OCI-LY3 (cell line): ENCODE measurements around the gene CALM1.

Experiments used
- H2AFZ ChIP-seq: fragments of 200-600, 300-600 bp; shearing (Covaris generic); 2 replicates; pipeline ENCODE4 v1.6.0; 2014; ENCODE audit warnings: antibody characterized with exemption, low read depth, low read length
- H3K27ac ChIP-seq: fragments of 200-600, 300-600 bp; sonication (generic); 2 replicates; pipeline ENCODE4 v1.5.1; 2014; ENCODE audit warnings: mild to moderate bottlenecking, low read length, moderate library complexity, mixed read lengths
- H3K27me3 ChIP-seq: fragments of 200-600, 300-600 bp; sonication (generic); 2 replicates; pipeline ENCODE4 v1.6.1; 2014; ENCODE audit warnings: low read depth, low read length, mixed read lengths
- H3K36me3 ChIP-seq: fragments of 200-600, 300-600 bp; sonication (generic); replicated peaks from 2 replicates; pipeline ENCODE3; 2014; ENCODE audit warnings: low read depth, low read length, mixed read lengths
- H3K4me1 ChIP-seq: fragments of 300-600, 200-600 bp; sonication (generic); 2 replicates; pipeline ENCODE4 v1.6.1; 2014; ENCODE audit warnings: low read length, mixed read lengths
- H3K4me2 ChIP-seq: fragments of 200-600, 300-600 bp; sonication (generic); 2 replicates; pipeline ENCODE4 v1.6.1; 2014; ENCODE audit warnings: low read length, mixed read lengths
- H3K4me3 ChIP-seq: fragments of 300-600, 200-600 bp; sonication (generic); 2 replicates; pipeline ENCODE4 v1.5.1; 2014; ENCODE audit warnings: antibody characterized with exemption, mild to moderate bottlenecking, low read length, moderate library complexity
- H3K79me2 ChIP-seq: fragments of 300-600, 200-600 bp; shearing (Covaris generic); 2 replicates; pipeline ENCODE4 v1.6.1; 2014; ENCODE audit warnings: mild to moderate bottlenecking, low read length, mixed read lengths
- H3K9ac ChIP-seq: fragments of 300-600, 200-600 bp; shearing (Covaris generic); 2 replicates; pipeline ENCODE4 v1.6.0; 2014; ENCODE audit warnings: mild to moderate bottlenecking, low read length, moderate library complexity
- H3K9me3 ChIP-seq: fragments of 200-600, 300-600 bp; shearing (Covaris generic); 2 replicates; pipeline ENCODE4 v1.6.1; 2014; ENCODE audit warnings: low read length, mixed read lengths; ENCODE audit not compliant: insufficient read depth
- H4K20me1 ChIP-seq: fragments of 200-600, 300-600 bp; sonication (generic); 2 replicates; pipeline ENCODE4 v1.6.1; 2016; ENCODE audit warnings: low read length, mixed read lengths; ENCODE audit not compliant: insufficient read depth
- CTCF ChIP-seq: fragments of 200-600, 300-600 bp; sonication (generic); IDR thresholded peaks from 2 replicates; pipeline ENCODE4 v1.5.1; 2014; ENCODE audit warnings: antibody characterized with exemption, low read length, low read depth
- EZH2phosphoT487 ChIP-seq: fragments of 200-600 bp; shearing (Covaris generic); IDR thresholded peaks from 2 replicates; pipeline ENCODE4 v1.6.1; 2018; ENCODE audit warnings: antibody characterized with exemption, mixed run types, low read depth

The CALM1 gene

GRCh38 chr14:90354551-90355298 is 42.1 kb upstream of the CALM1 start:
- peaks cover 4% of the 10 kb centered on the region for H3K4me1 ChIP-seq
- no peak overlapping the region for H3K27ac ChIP-seq
- TF ChIP-seq CTCF (no peak), EZH2phosphoT487 (no peak)
- no peak overlapping the region for H2AFZ ChIP-seq
- H3K36me3 ChIP-seq = no peaks in the 10 kb centered on the region
- no peaks in the 10 kb centered on the region for H3K9me3 ChIP-seq
- H3K4me2 ChIP-seq = no peak overlapping the region
- H3K9ac ChIP-seq = no peak overlapping the region
- peaks cover 13% of the 10 kb centered on the region; the same call in 1 of the 2 replicates for H3K27me3 ChIP-seq
- H3K79me2 ChIP-seq = no peaks in the 10 kb centered on the region
- H4K20me1 ChIP-seq = no peaks in the 10 kb centered on the region
- no peak overlapping the region for H3K4me3 ChIP-seq

- TF ChIP-seq EZH2phosphoT487 (no peak), CTCF (no peak)
- no peaks in the 10 kb centered on the region for H3K4me1 ChIP-seq
- H3K4me2 ChIP-seq = no peak overlapping the region
- H3K36me3 ChIP-seq = no peaks in the 10 kb centered on the region
- no peak overlapping the region for H3K4me3 ChIP-seq
- no peak overlapping the region for H2AFZ ChIP-seq
- no peaks in the 10 kb centered on the region for H3K79me2 ChIP-seq
- H3K27ac ChIP-seq = no peak overlapping the region
- H3K27me3 ChIP-seq = peaks cover 13% of the 10 kb centered on the region; the same call in 1 of the 2 replicates
- H4K20me1 ChIP-seq = no peaks in the 10 kb centered on the region
- no peaks in the 10 kb centered on the region for H3K9me3 ChIP-seq
- H3K9ac ChIP-seq = no peak overlapping the region
These were observed 41.0 kb upstream of the CALM1 start for GRCh38 chr14:90355540-90356518.

GRCh38 chr14:90356925-90357324 is 39.9 kb upstream of the CALM1 start:
- Histone ChIP-seq H3K4me2 (no peak overlapping the region), H3K4me3 (no peak overlapping the region), H3K27ac (no peak overlapping the region), H3K9me3 (no peaks in the 10 kb centered on the region), H3K36me3 (no peaks in the 10 kb centered on the region), H3K27me3 (peaks cover 13% of the 10 kb centered on the region; the same call in 1 of the 2 replicates), H4K20me1 (no peaks in the 10 kb centered on the region), H3K79me2 (no peaks in the 10 kb centered on the region), H3K9ac (no peak overlapping the region), H2AFZ (no peak overlapping the region), H3K4me1 (no peaks in the 10 kb centered on the region)
- TF ChIP-seq EZH2phosphoT487 (no peak), CTCF (no peak)

GRCh38 chr14:90358359-90358758 is 38.5 kb upstream of the CALM1 start:
- no peak overlapping the region for H3K9ac ChIP-seq
- H3K4me2 ChIP-seq = no peak overlapping the region
- H2AFZ ChIP-seq = no peak overlapping the region
- no peak overlapping the region for H3K4me3 ChIP-seq
- no peaks in the 10 kb centered on the region for H4K20me1 ChIP-seq
- no peaks in the 10 kb centered on the region for H3K9me3 ChIP-seq
- H3K27me3 ChIP-seq = peaks cover 13% of the 10 kb centered on the region; the same call in 1 of the 2 replicates
- TF ChIP-seq EZH2phosphoT487 (no peak), CTCF (no peak)
- H3K4me1 ChIP-seq = no peaks in the 10 kb centered on the region
- H3K27ac ChIP-seq = no peak overlapping the region
- no peaks in the 10 kb centered on the region for H3K79me2 ChIP-seq
- H3K36me3 ChIP-seq = no peaks in the 10 kb centered on the region
